HG03060 (cell line): Measurements from ENCODE around the gene ADIRF.
"Not testable (repeated sequence)": the region's sequence is repeated elsewhere in the genome, so short reads cannot be mapped to it uniquely, and the experiment has no call there.

ENCODE experiments used
- ATAC-seq: cut with Tn5 transposase; IDR thresholded peaks from one replicate; pipeline ENCODE4 v1.9.1; 2021; ENCODE audit warnings: low read depth, moderate number of reproducible peaks; ENCODE audit not compliant: unreplicated experiment

Gene ADIRF

GRCh38 chr10:86968271-86968993 is at the start of gene ADIRF:
ADIRF (plus strand) TSS chr10:86968482; CDS start chr10:86968545, 63 bp downstream.
- no peak for ATAC-seq

DNA sequence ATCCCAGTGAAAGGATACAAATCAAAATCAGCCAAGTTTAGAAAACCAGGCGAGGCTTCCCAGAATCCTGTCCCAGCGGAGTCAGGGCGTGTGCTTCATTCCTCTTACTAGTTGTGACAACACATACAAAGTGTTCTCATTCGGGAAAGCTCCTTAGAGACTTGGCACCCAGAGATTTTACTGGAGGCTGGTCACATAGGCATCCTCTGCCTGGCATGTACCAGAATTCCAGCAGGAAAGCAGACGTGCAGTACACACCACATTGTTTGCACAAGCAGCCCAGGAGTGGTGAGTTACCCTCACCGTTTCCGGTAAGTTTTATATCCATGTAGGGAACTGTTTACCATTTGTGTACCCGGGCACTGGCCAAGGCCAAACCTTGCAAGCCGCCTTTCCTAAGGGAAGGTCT is 45.7 kb upstream of the ADIRF start:
- no peak for ATAC-seq

GRCh38 chr10:86929468-86930380 is 38.6 kb upstream of the ADIRF start:
- ATAC-seq = no peak

- no peak for ATAC-seq
These were observed 36.4 kb upstream of the ADIRF start for GRCh38 chr10:86931872-86932271.

GRCh38 chr10:86932674-86933073 is 35.6 kb upstream of the ADIRF start:
- ATAC-seq = no peak

- ATAC-seq = not testable (repeated sequence)
These were observed 34.0 kb upstream of the ADIRF start for GRCh38 chr10:86934162-86934711.

GRCh38 chr10:86936661-86937501 is 31.4 kb upstream of the ADIRF start:
- no peak for ATAC-seq

GRCh38 chr10:86937502-86938154 is 30.7 kb upstream of the ADIRF start:
- no peak for ATAC-seq

DNA sequence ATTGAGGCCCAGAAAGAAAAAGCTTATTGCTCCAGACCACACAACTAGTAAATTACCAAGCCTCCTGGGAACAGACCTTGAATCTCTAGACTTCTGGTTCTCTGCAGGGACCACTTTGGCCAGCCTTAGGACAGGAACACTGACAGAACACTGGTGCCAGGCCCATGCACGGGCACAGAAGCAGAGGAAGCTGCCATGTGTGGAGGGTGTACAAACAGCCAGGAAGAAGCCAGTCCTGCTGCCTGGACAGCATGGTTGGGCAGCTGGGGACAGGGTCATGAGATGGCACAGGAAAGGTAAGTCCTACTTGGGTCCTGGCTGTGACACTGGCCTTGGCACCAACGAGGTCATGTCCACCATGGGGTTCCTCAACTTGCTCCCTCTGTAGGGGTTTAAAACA is 30.0 kb upstream of the ADIRF start:
- no peak for ATAC-seq

- ATAC-seq = not testable (repeated sequence)
These were observed 28.2 kb upstream of the ADIRF start for GRCh38 chr10:86940076-86940475.

GRCh38 chr10:86940677-86941076 is 27.6 kb upstream of the ADIRF start:
- ATAC-seq = no peak

- no peak for ATAC-seq
These were observed 26.9 kb upstream of the ADIRF start for GRCh38 chr10:86941426-86941825.

GRCh38 chr10:86941991-86942421 is 26.3 kb upstream of the ADIRF start:
- no peak for ATAC-seq

DNA sequence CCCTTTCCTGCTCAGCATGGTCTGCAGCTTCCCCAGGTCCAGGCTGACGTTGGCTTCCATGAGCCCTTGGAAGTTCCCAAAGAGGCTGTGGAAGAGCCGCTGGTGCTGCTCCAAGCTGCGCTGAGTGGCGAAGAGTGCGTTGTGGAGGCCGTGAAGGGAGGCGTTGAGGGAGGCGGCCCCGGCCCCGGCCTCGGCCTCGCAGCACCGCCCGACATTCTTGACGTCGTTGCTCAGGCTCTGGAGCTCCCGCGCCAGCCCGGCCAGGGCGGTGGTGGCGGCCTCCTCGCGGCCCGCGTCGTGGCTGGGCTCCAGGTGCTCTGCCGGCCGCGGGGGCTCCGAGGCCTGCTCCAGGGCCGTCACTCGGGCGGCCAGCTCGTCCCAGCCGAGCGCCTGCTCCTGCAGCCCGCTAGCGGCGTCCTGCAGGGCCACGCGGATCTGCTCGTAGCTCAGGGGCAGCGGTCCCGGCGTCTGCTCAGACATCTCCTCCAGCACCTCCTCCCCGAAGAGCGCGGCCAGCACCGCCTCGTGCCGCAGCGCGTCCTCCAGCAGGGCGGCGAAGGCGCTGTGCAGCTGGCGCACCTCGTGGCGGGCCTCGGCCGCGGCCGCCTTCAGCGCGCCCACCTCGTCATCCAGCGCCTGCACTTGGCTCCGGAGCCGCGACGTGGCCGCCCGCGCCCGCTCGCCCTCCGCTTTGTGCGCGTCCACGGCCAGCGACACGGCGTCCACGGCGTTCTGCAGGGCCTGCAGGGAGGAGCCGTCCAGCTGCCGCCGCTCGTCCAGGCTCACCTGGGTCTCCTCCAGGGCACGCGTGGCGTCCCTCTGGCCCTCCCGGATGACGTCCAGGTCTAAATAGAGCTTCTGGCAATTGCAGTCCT is 25.6 kb upstream of the ADIRF start:
- ATAC-seq = no peak

DNA sequence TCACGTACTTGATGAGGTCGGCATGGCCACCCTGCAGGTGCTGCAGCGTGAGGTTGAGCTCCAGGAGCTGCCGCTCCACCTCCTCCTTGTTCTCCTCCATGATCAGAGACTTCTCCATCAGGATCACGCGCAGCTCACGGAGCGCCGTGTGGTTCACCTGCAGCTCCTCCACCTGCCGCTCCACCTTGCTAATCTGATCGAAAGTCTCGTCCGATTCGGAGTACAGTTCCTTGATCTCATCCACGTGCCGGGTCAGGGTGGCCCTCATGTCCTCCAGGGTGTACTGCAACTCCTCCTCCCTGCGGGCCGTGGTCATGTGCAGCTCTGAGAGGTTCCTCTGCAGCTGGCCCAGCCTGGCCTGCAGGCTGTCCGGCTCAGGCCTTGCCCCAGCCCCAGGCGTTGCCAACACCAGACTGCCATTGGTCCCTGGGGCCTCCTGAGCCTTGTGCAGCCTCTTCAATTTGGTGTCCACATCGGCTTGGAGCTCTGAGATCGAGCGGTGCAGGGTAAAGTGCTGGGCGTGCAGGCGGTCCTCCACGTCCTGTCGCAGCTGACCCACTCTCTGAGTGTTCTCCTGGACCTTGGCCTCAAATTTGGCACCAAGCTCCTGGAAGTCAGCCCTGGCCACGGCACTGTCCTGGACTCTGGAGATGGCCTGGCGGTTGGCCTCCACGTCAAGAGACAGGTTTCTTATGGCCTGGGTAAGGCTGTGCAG is 24.8 kb upstream of the ADIRF start:
- no peak for ATAC-seq

DNA sequence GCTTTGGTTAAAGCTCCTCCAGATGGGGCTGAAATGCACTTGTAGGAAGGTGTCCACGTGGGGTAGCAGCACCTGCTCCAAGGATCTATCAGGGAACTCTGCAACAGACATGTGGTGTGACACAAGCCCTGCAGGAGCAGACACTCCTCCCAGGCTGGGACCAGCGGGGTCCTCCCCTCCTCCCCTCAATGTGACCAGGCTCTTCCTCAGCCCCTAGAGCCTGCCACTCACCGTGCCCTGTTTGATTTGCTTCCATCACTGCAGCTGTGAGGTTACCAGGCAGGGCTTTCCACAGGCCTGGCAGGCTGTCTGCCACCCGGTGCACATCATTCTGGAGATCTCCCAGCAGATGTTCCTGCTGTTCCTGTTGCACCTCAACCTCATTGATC is 24.3 kb upstream of the ADIRF start:
- no peak for ATAC-seq

DNA sequence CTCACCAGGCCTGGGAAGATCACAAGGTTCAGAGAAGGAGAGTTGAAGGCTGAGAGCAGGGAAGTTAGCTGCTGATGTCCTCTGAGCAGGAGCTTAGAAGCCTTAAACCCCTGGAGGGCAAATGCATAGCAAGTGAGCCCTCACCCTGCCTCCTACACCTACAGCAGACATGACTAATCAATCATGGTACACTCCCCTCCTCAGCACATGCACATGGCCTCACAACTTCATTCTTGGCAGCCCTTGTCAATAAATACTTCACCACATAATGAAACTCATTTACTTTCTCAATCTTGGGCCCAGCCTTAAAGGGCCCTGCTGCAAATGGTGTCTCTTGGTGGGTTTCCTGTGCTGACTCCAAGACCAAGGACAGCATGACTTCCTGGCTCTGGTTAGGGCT is 23.8 kb upstream of the ADIRF start:
- ATAC-seq = no peak

DNA sequence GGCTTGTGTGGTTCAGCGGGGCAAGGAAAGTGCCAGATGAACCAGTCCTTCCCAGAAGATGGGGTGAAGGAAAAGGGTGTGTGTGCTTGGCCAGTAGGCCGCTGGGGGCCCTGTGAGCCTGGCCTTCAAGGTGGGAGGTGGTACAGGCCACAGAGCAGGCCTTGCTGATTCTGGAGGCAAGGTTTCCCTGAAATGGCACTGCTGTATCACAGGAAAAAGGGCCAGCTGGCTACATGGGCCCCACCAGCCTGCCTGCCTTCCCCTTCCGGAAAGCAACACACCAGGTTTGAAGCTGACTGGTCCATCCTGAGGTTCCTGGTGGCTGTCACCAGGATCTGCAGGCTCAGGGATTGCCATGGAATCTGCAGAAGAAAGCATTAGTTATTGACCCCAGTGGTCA is 23.4 kb upstream of the ADIRF start:
- no peak for ATAC-seq
